Vagina (tissue), 2 donors: ENCODE data around the gene SMOC2. TPM values are rescaled to one million over a fixed set of nuclear protein-coding genes. Genes with fewer than 3 reads are reported as not detected.

Experiments used
- DNase-seq, 2 donors: peaks; one replicate each; pipeline ENCODE4 v3.0.0-alpha.2; 2017; ENCODE audit errors: extremely low spot score in 2 of 2
- H3K27ac ChIP-seq: fragments of 200-600 bp; sonication (generic); one replicate; pipeline ENCODE4 v1.5.1; 2019
- H3K27me3 ChIP-seq: fragments of 200-600 bp; sonication (generic); one replicate; pipeline ENCODE4 v1.5.1; 2019
- H3K36me3 ChIP-seq, 2 donors: fragments of 200-600 bp; sonication (generic); one replicate each; pipeline ENCODE4 v1.5.1; 2017 to 2019
- H3K4me1 ChIP-seq: fragments of 200-600 bp; sonication (generic); one replicate; pipeline ENCODE4 v1.5.1; 2019
- H3K4me3 ChIP-seq, 2 donors: fragments of 200-600 bp; sonication (generic); 1 replicate in 1 of 2; 2 replicates in 1 of 2; pipeline ENCODE4 v1.5.1; 2016 to 2019
- H3K9me3 ChIP-seq: fragments of 200-600 bp; sonication (generic); one replicate; pipeline ENCODE4 v1.5.1; 2019
- CTCF ChIP-seq, 3 experiments: fragments of 450-650 bp in 2 of 3; fragments of 200-600 bp in 1 of 3; sonication (generic) in 1 of 3; IDR thresholded peaks; one replicate each; pipeline ENCODE4 v1.5.1; 2017 to 2019; ENCODE audit warnings: antibody characterized with exemption in 3 of 3, mild to moderate bottlenecking in 2 of 3, moderate library complexity in 2 of 3
- POLR2A ChIP-seq, 2 donors: fragments of 450-650 bp; IDR thresholded peaks; one replicate each; pipeline ENCODE4 v1.6.1; 2017; ENCODE audit warnings: antibody characterized with exemption in 2 of 2, mild to moderate bottlenecking in 2 of 2, moderate library complexity in 2 of 2
- POLR2AphosphoS5 ChIP-seq, 2 donors: sonication (generic); formaldehyde crosslinking; IDR thresholded peaks; one replicate each; pipeline ENCODE4 v1.9.0; 2017; ENCODE audit warnings: antibody characterized with exemption in 2 of 2, mild to moderate bottlenecking in 2 of 2, low read depth in 1 of 2; ENCODE audit not compliant: insufficient read depth in 1 of 2
- intact Hi-C: fragments of 100-400 bp; cut with DNase I; formaldehyde crosslinking; loops from one replicate; pipeline ENCODE4 v1.15.1; 2023
- total RNA-seq: library from RNA; depleted of rRNA; stranded (reverse); fragments of >200 nt; gene quantifications from one replicate; pipeline ENCODE4 v1.2.3, GENCODE V29; 2016

SMOC2 gene
- total RNA-seq, 1 donor from 2014 or later: 22.1 TPM

- Histone ChIP-seq H3K4me3 (no peak overlapping the region), H3K27me3 (no peaks in the 10 kb centered on the region), H3K36me3 (no peaks in the 10 kb centered on the region), H3K27ac (no peak overlapping the region), H3K4me1 (no peaks in the 10 kb centered on the region), H3K9me3 (no peaks in the 10 kb centered on the region)
- intact Hi-C loops: loop anchor here (5.0 kb wide), 1 partner anchor 1511 kb away; no protein-coding TSS in a partner anchor
- DNase-seq: no peak
- TF ChIP-seq CTCF (IDR thresholded peaks at IDR 0.05) (no peak), POLR2A (IDR thresholded peaks at IDR 0.05) (no peak), POLR2AphosphoS5 (IDR thresholded peaks at IDR 0.05; ENCODE audit: insufficient read depth in 1 of 2, low read depth in 1 of 2) (no peak)
Observed at GRCh38 chr6:168603234-168603633, 162.2 kb downstream of the SMOC2 start.

GRCh38 chr6:168605964-168606363, 165.0 kb downstream of the SMOC2 start:
- Histone ChIP-seq H3K36me3 (no peaks in the 10 kb centered on the region), H3K4me1 (no peaks in the 10 kb centered on the region), H3K4me3 (no peak overlapping the region), H3K27me3 (no peaks in the 10 kb centered on the region), H3K9me3 (no peaks in the 10 kb centered on the region), H3K27ac (no peak overlapping the region)
- no peak for TF ChIP-seq POLR2AphosphoS5 (IDR thresholded peaks at IDR 0.05; ENCODE audit: insufficient read depth in 1 of 2, low read depth in 1 of 2)
- TF ChIP-seq POLR2A (IDR thresholded peaks at IDR 0.05): no peak
- TF ChIP-seq CTCF (IDR thresholded peaks at IDR 0.05): no peak
- intact Hi-C loops: no loop called here
- no peak for DNase-seq

GRCh38 chr6:168606722-168607121, 165.7 kb downstream of the SMOC2 start:
- DNase-seq: no peak
- H3K36me3 ChIP-seq: no peaks in the 10 kb centered on the region
- H3K27me3 ChIP-seq: no peaks in the 10 kb centered on the region
- TF ChIP-seq CTCF (IDR thresholded peaks at IDR 0.05) (no peak), POLR2A (IDR thresholded peaks at IDR 0.05) (no peak), POLR2AphosphoS5 (IDR thresholded peaks at IDR 0.05; ENCODE audit: insufficient read depth in 1 of 2, low read depth in 1 of 2) (no peak)
- no peak overlapping the region for H3K27ac ChIP-seq
- H3K9me3 ChIP-seq: no peaks in the 10 kb centered on the region
- H3K4me1 ChIP-seq: no peaks in the 10 kb centered on the region
- intact Hi-C loops: no loop called here
- H3K4me3 ChIP-seq: no peak overlapping the region

- H3K27ac ChIP-seq: no peak overlapping the region
- H3K9me3 ChIP-seq: no peaks in the 10 kb centered on the region
- intact Hi-C loops: no loop called here
- no peaks in the 10 kb centered on the region for H3K4me1 ChIP-seq
- no peak overlapping the region for H3K4me3 ChIP-seq
- TF ChIP-seq POLR2A (IDR thresholded peaks at IDR 0.05) (no peak), POLR2AphosphoS5 (IDR thresholded peaks at IDR 0.05; ENCODE audit: insufficient read depth in 1 of 2, low read depth in 1 of 2) (no peak), CTCF (IDR thresholded peaks at IDR 0.05) (no peak)
- H3K27me3 ChIP-seq: no peaks in the 10 kb centered on the region
- no peak for DNase-seq
- no peaks in the 10 kb centered on the region for H3K36me3 ChIP-seq
Observed at GRCh38 chr6:168607272-168608112, 166.5 kb downstream of the SMOC2 start.

- Histone ChIP-seq H3K9me3 (no peaks in the 10 kb centered on the region), H3K27ac (no peak overlapping the region), H3K36me3 (no peaks in the 10 kb centered on the region), H3K4me3 (no peak overlapping the region), H3K4me1 (no peaks in the 10 kb centered on the region), H3K27me3 (no peaks in the 10 kb centered on the region)
- DNase-seq: no peak
- intact Hi-C loops: no loop called here
- TF ChIP-seq POLR2A (IDR thresholded peaks at IDR 0.05) (no peak), POLR2AphosphoS5 (IDR thresholded peaks at IDR 0.05; ENCODE audit: insufficient read depth in 1 of 2, low read depth in 1 of 2) (no peak), CTCF (IDR thresholded peaks at IDR 0.05) (no peak)
Observed at GRCh38 chr6:168608113-168608400, 167.1 kb downstream of the SMOC2 start.
